ENCODE measurements around the gene DHX38.

GRCh38 chr16:72093448-72094265, at the start of gene DHX38, which contains the start of gene TXNL4B:
- no peak for TF ChIP-seq CTCF (IDR thresholded peaks at IDR 0.05; ENCODE audit: poor library complexity)
- TF ChIP-seq EZH2 (IDR thresholded peaks at IDR 0.05; ENCODE audit: borderline replicate concordance): no peak
- TF ChIP-seq EZH2phosphoT487 (IDR thresholded peaks at IDR 0.05; ENCODE audit: low read depth, severe bottlenecking, unreplicated experiment): no peak
